ENCODE measurements around the gene HCRT. TPM values are rescaled to one million over a fixed set of nuclear protein-coding genes. Genes with fewer than 3 reads are reported as not detected.
"Not testable (repeated sequence)": the region's sequence is repeated elsewhere in the genome, so short reads cannot be mapped to it uniquely, and the experiment has no call there.

Gene HCRT
- total RNA-seq, 2 experiments from 2014 or later = not detected

DNA sequence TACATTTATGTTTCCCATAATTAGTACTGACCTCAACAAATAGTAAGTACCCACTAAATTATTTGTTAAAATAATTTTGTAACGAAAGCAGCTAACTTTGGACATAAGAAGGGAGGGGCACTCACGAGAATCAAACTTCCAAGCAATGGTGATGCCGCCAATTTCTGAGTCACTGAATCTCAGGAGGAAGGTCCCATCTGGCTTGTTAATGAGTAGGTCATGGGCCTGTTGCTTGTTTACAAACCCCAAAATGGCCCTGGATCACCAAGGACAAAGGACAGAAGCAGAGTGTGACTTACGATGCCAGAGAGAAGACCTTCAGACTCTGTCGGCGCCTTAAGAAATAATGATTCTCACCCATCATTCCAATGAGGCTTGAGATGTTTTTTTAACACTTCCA is 24.8 kb upstream of the HCRT start:
- Mint-ChIP-seq H3K27ac (no peak overlapping the region), H3K27me3 (no peaks in the 10 kb centered on the region), H3K9me3 (ENCODE audit: low read depth) (no peaks in the 10 kb centered on the region), H3K36me3 (peaks cover 42% of the 10 kb centered on the region), H3K4me1 (no peaks in the 10 kb centered on the region), H3K4me3 (no peak overlapping the region)
- ATAC-seq (no peak), DNase-seq (no peak)
- CTCF ChIA-PET = no interaction called here

DNA sequence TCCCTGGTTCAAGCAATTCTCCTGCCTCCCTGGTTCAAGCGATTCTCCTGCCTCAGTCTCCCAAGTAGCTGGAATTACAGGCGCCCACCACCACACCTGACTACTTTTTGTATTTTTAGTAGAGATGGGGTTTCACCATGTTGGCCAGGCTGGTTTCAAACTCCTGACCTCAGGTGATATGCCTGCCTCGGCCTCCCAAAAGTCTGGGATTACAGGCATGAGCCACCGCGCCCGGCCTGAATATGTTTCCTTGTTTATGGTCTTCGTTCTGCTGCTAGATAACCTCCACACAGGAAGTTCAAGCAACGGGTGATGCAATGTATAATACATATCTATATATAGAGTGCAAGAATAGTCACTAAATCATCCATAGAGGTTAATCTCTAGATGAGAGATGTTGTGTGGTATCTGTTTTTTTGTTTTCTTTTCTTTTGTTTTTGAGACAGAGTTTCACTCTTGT is 20.9 kb upstream of the HCRT start:
- H3K4me3 Mint-ChIP-seq; H3K27ac Mint-ChIP-seq; ATAC-seq; H3K4me1 Mint-ChIP-seq; DNase-seq; H3K27me3 Mint-ChIP-seq; CTCF ChIA-PET; H3K9me3 Mint-ChIP-seq (ENCODE audit: low read depth): not testable (repeated sequence)
- H3K36me3 Mint-ChIP-seq = peaks cover 47% of the 10 kb centered on the region

DNA sequence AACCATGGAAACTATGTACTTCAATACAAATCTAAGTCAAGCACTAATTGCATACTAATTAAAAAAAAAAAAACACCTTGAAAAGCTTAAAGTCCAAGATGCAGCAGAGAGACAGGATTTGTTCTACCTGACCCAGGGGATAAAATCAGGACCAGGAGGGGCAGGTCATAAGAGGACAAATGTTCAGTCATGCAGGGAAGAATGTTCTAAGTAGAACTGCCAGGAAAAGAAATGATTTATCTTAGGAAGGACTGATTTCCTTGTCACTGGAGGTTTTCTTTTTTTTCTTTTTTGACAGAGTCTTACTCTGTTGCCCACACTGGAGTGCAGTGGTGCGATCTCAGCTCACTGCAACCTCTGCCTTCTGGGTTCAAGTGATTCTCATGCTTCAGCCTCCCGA is 18.1 kb upstream of the HCRT start:
- Mint-ChIP-seq H3K4me1 (no peaks in the 10 kb centered on the region), H3K36me3 (peaks cover 32% of the 10 kb centered on the region)
- CTCF ChIA-PET = interaction anchor here (1.0 to 1.2 kb wide), 2 partner anchors 19 to 89 kb away, joined by 3 read pairs; no protein-coding TSS in a partner anchor

DNA sequence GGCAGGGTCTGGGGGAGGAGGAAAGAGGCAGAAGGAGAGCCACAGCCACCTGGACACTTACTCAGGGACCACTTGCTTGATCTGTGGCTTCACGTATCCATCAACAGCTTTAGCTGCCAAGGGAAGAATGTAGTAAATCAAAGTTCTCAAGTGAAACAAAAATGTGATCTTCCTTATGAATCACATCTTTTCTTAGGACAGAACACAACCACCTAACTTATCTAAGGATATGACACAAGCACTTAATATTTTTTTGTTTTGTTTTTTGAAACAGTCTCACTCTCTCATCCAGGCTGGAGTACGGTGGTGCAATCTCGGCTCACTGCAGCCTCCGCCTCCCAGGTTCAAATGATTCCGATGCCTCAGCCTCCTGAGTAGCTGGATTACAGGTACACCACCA is 17.4 kb upstream of the HCRT start:
- CTCF ChIA-PET = interaction anchor here (1.0 kb wide), 1 partner anchor 19 kb away, joined by 3 read pairs; no protein-coding TSS in a partner anchor
- H3K9me3 Mint-ChIP-seq (ENCODE audit: low read depth) = no peaks in the 10 kb centered on the region
- no peak overlapping the region for H3K4me3 Mint-ChIP-seq
- no peak overlapping the region for H3K27ac Mint-ChIP-seq
- DNase-seq = no peak
- H3K27me3 Mint-ChIP-seq = no peaks in the 10 kb centered on the region
- no peak for ATAC-seq
- H3K36me3 Mint-ChIP-seq = peaks cover 31% of the 10 kb centered on the region
- H3K4me1 Mint-ChIP-seq = no peaks in the 10 kb centered on the region

More for the DNA sequence above, 18.1 kb upstream of the HCRT start:
- DNase-seq (no peak), ATAC-seq (no peak)
- Mint-ChIP-seq H3K27me3 (no peaks in the 10 kb centered on the region), H3K4me3 (no peak overlapping the region), H3K9me3 (ENCODE audit: low read depth) (no peaks in the 10 kb centered on the region), H3K27ac (no peak overlapping the region)

DNA sequence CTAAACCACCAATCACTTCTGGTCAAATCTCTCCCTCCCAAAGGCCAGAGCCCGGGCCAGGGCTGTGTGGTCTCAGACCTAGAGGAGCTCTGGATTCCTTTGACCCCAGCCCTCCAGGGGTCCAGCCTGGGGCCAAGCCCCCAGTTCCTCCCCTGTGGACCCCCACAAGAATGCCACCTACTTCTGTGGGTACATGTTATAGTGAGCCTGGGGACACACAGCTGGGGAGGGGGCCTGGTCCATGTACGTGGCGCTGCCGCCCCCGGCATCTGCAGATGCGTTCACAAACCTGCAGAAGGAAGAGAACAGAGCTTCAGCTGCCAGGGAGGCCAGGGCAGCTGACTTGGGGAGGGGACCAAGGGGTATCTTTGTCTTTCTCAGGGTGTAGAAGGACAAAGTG is 16.9 kb upstream of the HCRT start:
- Mint-ChIP-seq H3K4me3 (no peak overlapping the region), H3K36me3 (peaks cover 26% of the 10 kb centered on the region), H3K27me3 (no peaks in the 10 kb centered on the region), H3K27ac (no peak overlapping the region), H3K4me1 (no peaks in the 10 kb centered on the region), H3K9me3 (ENCODE audit: low read depth) (no peaks in the 10 kb centered on the region)
- CTCF ChIA-PET = interaction anchor here (1.0 kb wide), 1 partner anchor 20 kb away, joined by 3 read pairs; no protein-coding TSS in a partner anchor
- DNase-seq = no peak
- no peak for ATAC-seq

DNA sequence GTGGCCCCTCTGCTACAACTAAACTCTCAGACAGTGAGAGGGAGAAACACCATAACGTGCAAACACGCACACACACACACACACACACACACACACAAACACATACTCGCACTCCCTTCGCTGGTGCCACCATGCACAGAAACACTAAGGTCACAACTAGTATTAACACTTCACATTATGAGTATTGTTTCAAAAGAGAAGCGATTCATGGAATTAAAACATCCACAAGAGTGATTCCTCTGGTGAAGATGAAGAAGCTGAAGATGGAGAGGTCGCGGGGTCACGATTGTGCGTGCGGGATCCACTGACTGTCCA is 16.2 kb upstream of the HCRT start:
- Mint-ChIP-seq H3K27ac (no peak overlapping the region), H3K36me3 (peaks cover 23% of the 10 kb centered on the region), H3K4me3 (no peak overlapping the region), H3K9me3 (ENCODE audit: low read depth) (no peaks in the 10 kb centered on the region), H3K27me3 (no peaks in the 10 kb centered on the region), H3K4me1 (no peaks in the 10 kb centered on the region)
- no peak for DNase-seq
- CTCF ChIA-PET = no interaction called here
- ATAC-seq = no peak

DNA sequence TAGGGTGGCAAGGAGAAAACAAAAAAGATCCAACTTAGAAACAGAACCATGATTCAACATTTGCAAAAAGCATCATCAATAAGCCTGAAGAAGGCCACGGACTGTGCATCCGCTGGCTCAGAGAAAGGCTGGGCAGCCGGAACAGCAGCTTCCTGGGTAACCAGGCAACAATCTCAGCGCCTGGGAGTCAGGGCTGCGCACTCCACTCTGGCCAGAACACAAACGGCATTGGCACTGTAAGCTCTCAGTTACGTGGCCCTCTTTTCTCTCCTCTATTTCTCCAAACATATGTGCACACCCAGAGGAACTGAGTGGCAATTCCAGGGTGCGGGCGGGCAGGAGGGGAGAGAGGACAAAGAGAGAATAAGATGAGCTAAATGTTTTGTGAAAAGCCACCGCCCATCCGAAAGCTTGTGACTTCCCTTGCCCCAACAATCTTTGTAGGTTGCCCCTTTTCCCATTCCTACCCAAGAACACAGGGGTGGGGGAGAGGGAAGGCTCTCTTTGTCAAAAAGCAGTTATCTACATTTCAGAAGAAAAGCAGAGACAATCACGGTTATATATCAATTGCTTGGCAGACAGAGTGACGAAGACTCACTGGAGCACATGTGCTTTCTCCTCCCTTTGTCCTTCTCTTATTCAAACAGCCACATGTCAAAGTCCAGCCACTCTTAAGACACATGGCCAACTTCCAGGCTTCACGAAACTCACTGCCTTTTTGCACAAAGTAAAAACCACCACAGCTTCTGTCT is 15.6 kb upstream of the HCRT start:
- H3K4me3 Mint-ChIP-seq = no peak overlapping the region
- H3K36me3 Mint-ChIP-seq = peaks cover 19% of the 10 kb centered on the region
- no peaks in the 10 kb centered on the region for H3K4me1 Mint-ChIP-seq
- ATAC-seq (no peak), DNase-seq (no peak)
- CTCF ChIA-PET = interaction anchor here (1.2 kb wide), 1 partner anchor 19 kb away, joined by 3 read pairs; the partner anchor contains the start of gene KCNH4
- no peaks in the 10 kb centered on the region for H3K9me3 Mint-ChIP-seq (ENCODE audit: low read depth)
- H3K27ac Mint-ChIP-seq = no peak overlapping the region
- no peaks in the 10 kb centered on the region for H3K27me3 Mint-ChIP-seq

DNA sequence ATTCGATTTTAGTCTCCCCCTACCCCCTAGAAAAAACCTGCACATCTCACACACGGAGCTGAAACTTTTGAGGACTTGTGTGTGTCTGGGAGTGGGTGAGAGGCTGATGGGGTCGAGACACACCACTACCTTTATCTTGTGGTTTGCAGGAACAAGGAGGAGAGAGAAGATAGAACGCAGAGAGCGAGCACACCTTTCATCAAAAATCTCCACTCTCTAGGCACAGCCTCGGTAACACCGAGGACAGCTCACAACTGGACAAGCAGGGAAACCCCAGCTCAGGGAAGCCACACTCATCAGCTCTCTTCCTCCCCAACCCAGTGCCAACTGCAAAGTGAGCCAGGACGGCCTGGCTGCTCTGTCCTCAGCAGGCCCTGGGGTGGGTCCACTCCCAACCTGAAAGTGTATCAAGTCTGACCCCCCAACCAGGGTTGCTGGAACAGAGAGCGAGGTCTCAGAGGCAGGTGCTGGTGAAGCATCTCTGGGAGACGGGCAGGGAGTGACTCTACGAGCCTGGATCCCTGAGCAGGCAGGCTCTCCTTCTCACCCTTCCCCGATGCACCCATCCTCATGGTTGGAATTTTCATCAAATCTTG is 14.3 kb upstream of the HCRT start:
- peaks cover under 1% of the 10 kb centered on the region for H3K4me1 Mint-ChIP-seq
- H3K4me3 Mint-ChIP-seq = no peak overlapping the region
- DNase-seq (no peak), ATAC-seq (no peak)
- H3K36me3 Mint-ChIP-seq = peaks cover 14% of the 10 kb centered on the region
- H3K9me3 Mint-ChIP-seq (ENCODE audit: low read depth) = no peaks in the 10 kb centered on the region
- H3K27ac Mint-ChIP-seq = no peak overlapping the region
- H3K27me3 Mint-ChIP-seq = no peaks in the 10 kb centered on the region
- CTCF ChIA-PET = interaction anchor here (1.0 to 2.7 kb wide), 5 partner anchors 9 to 87 kb away, joined by 3 to 9 read pairs (median 3); partner anchors contain the start of genes HCRT and KCNH4

DNA sequence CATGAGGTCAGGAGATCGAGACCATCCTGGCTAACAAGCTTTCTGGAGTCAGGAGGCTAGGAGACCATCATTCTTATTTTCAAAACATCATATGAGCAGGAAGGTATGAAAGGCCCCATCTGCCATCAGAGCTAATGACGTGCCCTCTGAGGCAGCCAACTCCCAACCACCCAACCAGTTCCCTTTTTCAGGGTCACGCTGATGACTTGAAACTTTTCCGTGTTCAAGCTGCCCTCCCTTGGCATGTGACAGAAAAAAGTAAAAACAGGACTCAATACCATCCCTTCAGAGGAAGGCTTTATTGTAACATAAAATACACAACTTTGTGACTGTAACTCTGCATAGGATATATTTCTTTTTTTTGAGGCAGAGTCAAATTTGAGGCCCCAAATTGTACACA is 13.6 kb upstream of the HCRT start:
- H3K27me3 Mint-ChIP-seq = no peaks in the 10 kb centered on the region
- DNase-seq (no peak), ATAC-seq (no peak)
- H3K4me3 Mint-ChIP-seq = no peak overlapping the region
- H3K27ac Mint-ChIP-seq = no peak overlapping the region
- peaks cover 5% of the 10 kb centered on the region for H3K4me1 Mint-ChIP-seq
- H3K9me3 Mint-ChIP-seq (ENCODE audit: low read depth) = no peaks in the 10 kb centered on the region
- CTCF ChIA-PET = interaction anchor here (1.0 to 2.7 kb wide), 4 partner anchors 8 to 88 kb away, joined by 3 to 9 read pairs (median 3); partner anchors contain the start of gene HCRT
- peaks cover 10% of the 10 kb centered on the region for H3K36me3 Mint-ChIP-seq

DNA sequence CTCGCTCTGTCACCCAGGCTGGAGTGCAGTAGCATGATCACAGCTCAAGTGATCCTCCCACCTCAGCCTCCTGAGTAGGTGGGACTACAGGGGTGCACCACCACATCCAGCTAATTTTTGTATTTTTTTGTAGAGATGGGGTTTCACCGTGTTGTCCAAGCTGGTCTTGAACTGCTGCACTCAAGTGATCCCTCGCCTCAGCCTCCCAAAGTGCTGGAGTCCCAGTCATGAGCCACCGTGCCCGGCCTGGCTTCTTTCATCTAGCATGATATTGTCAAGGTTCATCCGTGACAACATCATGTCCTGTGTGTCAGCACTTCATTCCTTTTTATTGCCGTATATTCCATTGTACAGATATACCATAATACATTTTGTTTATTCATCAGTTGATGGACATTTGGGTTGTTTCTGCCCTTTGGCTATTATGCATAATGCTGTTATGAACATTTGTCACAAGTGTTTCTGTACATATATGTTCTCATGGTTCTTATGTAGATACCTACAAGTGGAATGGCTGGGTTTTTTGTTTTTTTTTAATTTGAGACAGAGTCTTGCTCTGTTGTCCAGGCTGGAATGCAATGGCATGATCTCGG is 12.4 kb upstream of the HCRT start:
- ATAC-seq = no peak
- Mint-ChIP-seq H3K9me3 (ENCODE audit: low read depth) (no peaks in the 10 kb centered on the region), H3K27ac (no peak overlapping the region), H3K27me3 (no peaks in the 10 kb centered on the region), H3K4me3 (no peak overlapping the region), H3K36me3 (peaks cover 9% of the 10 kb centered on the region), H3K4me1 (peaks cover 17% of the 10 kb centered on the region)
- CTCF ChIA-PET = interaction anchor here (1.5 to 2.7 kb wide), 2 partner anchors 14 to 89 kb away, joined by 3 to 9 read pairs; no protein-coding TSS in a partner anchor
- DNase-seq = no peak

DNA sequence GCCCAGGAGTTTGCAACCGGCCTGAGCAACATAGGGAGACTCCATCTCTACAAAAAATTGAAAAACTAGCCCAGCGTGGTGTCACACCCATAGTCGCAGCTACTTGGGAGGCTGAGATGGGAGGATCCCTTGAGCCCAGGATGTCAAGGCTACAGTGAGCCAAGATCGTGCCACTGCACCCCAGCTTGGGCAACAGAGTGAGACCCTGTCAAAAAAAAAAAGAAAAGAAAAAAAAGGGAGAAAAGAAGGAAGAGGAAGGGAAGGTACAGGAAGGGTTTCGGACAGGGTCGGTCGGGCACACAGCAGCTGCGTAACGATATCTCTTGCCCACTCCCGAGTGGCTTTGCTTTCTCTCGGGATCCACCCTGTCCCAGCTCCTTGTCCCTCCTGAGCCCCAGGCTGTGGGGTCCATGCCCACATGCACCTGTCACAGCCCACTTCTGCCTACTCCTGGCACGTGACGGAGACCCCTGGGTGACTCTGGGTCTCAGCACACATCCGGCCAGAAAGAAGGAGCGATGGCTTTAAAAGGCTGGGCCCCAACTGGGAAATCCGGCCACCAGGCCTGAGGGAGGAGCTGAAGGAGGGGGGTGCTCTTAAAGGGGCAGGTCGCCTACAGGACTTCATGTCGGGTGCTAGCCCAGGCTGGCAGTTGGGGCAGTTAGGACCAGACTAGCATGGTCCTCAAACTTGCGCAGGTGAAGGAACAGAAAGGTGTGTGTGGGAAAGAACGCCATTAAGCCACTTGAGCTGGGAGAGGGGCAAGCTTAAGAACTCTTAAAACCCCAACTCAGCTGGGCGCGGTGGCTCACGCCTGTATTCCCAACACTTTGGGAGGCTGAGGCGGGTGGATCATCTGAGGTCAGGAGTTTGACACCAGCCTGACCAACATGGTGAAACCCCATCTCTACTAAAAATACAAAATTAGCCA is 9.0 kb upstream of the HCRT start, which contains the start of gene GHDC:
TSS of gene GHDC (minus strand) at position 526 of the 931 bp plus-strand sequence. CDS start 913 bp downstream, outside the sequence.
- Mint-ChIP-seq H3K4me3 (peak within 1 kb of the TSS; percentile 95), H3K36me3 (peaks cover 1% of the 10 kb centered on the region), H3K4me1 (peaks cover 21% of the 10 kb centered on the region), H3K27me3 (no peaks in the 10 kb centered on the region), H3K9me3 (ENCODE audit: low read depth) (no peaks in the 10 kb centered on the region), H3K27ac (peak within 1 kb of the TSS; percentile 92)
- peak; percentile 92 for DNase-seq
- CTCF ChIA-PET = interaction anchor here (0.7 to 4.0 kb wide), 12 partner anchors 8 to 408 kb away, joined by 3 to 26 read pairs (median 4); partner anchors contain the start of genes HCRT, JUP, KCNH4 and NKIRAS2
- ATAC-seq = peak; percentile 99

DNA sequence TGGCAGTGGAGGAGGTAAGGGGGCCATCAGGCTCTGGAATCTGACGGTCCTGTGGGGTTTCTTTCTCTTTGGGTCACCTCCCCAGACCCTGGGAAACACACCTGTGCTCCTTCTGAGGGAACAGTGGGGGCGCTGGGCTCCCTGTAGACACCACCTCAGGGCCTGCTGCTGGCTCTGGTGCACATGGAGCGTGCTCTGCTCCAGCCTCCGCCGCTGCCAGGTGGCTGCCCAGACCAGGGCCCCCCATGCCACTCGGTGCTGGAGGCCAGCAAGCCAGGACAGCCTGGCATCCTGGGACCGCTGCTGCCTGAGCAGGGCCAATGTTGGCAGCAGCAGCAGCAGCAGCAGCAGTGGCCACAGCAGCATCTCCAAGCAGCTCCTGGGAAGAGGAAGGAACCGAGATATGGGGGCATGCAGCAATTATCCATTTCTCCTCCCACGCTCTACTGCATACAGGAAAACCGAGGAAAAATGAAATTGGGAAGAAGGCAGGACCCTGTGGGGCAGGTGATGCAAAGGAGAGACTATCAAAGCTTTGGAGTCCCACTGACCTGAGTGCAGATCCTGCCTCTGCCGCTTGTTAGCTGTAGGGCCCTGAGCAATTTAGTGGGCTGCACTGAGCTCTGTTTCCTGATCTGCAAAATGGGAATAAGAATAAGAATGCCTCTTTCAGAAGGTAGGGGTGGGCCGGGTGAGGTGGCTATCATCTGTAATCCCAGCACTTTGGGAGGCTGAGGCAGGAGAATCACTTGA is 8.1 kb upstream of the HCRT start:
- CTCF ChIA-PET = interaction anchor here (1.0 to 4.0 kb wide), 7 partner anchors 8 to 119 kb away, joined by 3 to 26 read pairs (median 5); partner anchors contain the start of genes HCRT and KCNH4
- DNase-seq (no peak), ATAC-seq (no peak)
- Mint-ChIP-seq H3K4me1 (peaks cover 22% of the 10 kb centered on the region), H3K36me3 (peaks cover 1% of the 10 kb centered on the region), H3K27me3 (no peaks in the 10 kb centered on the region), H3K9me3 (ENCODE audit: low read depth) (no peaks in the 10 kb centered on the region), H3K27ac (peak overlapping the region; percentile 92), H3K4me3 (peak overlapping the region; percentile 95)

Measured in activated CD8-positive, alpha-beta memory T cell treated with anti-CD3 and anti-CD28 coated beads, Interleukin-2, amount 10 ng/mL, durations not matched to agents 7 days and 5 days (primary cell).